Fibroblast of lung (primary cell): ENCODE results near the gene S100A5. TPM values are rescaled to one million over a fixed set of nuclear protein-coding genes. Genes with fewer than 3 reads are reported as not detected.

Source experiments
- DNase-seq, 2 donors: peaks; one replicate each; pipeline versions ENCODE4 v3.0.0 to v3.0.0-alpha.2; 2010; ENCODE audit warnings: low read depth in 2 of 2
- H2AFZ ChIP-seq: 2 replicates; pipeline ENCODE4 v1.5.1; 2012; ENCODE audit warnings: low read length, control low read depth, inconsistent platforms
- H3K27ac ChIP-seq: 2 replicates; pipeline ENCODE4 v1.5.1; 2011; ENCODE audit warnings: low read length, control low read depth; ENCODE audit not compliant: insufficient read depth
- H3K27me3 ChIP-seq: 2 replicates; pipeline ENCODE4 v1.5.1; 2011; ENCODE audit warnings: mild to moderate bottlenecking, low read length; ENCODE audit not compliant: control insufficient read depth, insufficient read depth
- H3K36me3 ChIP-seq: 2 replicates; pipeline ENCODE4 v1.5.1; 2011; ENCODE audit warnings: low read length; ENCODE audit not compliant: control insufficient read depth, insufficient read depth
- H3K4me1 ChIP-seq: 2 replicates; pipeline ENCODE4 v1.5.1; 2011; ENCODE audit warnings: low read length; ENCODE audit not compliant: control insufficient read depth, insufficient read depth; ENCODE audit errors: extremely low read depth
- H3K4me2 ChIP-seq: 2 replicates; pipeline ENCODE4 v1.5.1; 2011; ENCODE audit warnings: low read length, control low read depth; ENCODE audit not compliant: insufficient read depth; ENCODE audit errors: extremely low read depth
- H3K4me3 ChIP-seq, 4 experiments: fragments of 200-600 bp in 1 of 4; sonication (generic) in 1 of 4; replicated peaks in 1 of 4; 2 replicates each; pipeline ENCODE4 v1.5.1; 2011 to 2016; ENCODE audit warnings: low read length in 4 of 4, low read depth in 3 of 4, mild to moderate bottlenecking in 3 of 4, control low read depth in 2 of 4, inconsistent platforms in 1 of 4, mixed read lengths in 1 of 4; ENCODE audit not compliant: insufficient read depth in 1 of 4; ENCODE audit errors: control extremely low read depth in 1 of 4
- H3K79me2 ChIP-seq: 2 replicates; pipeline ENCODE4 v1.5.1; 2012; ENCODE audit warnings: mild to moderate bottlenecking, low read length, inconsistent platforms; ENCODE audit not compliant: control insufficient read depth, insufficient read depth
- H3K9ac ChIP-seq: 2 replicates; pipeline ENCODE4 v1.5.1; 2011; ENCODE audit warnings: mild to moderate bottlenecking, low read length, control low read depth; ENCODE audit not compliant: insufficient read depth
- H3K9me3 ChIP-seq: 2 replicates; pipeline ENCODE4 v1.5.1; 2012; ENCODE audit warnings: low read depth, low read length; ENCODE audit not compliant: control insufficient read depth, insufficient read depth
- H4K20me1 ChIP-seq: 2 replicates; pipeline ENCODE4 v1.5.1; 2011; ENCODE audit warnings: low read length; ENCODE audit not compliant: control insufficient read depth, insufficient read depth; ENCODE audit errors: extremely low read depth
- EZH2 ChIP-seq: IDR thresholded peaks from 2 replicates; pipeline ENCODE4 v1.5.1; 2012; ENCODE audit warnings: low read length, control low read depth, mild to moderate bottlenecking; ENCODE audit errors: missing control alignments
- polyA plus RNA-seq, 2 donors: library from polyadenylated mRNA; depleted of rRNA in 1 of 2; stranded (reverse) in 1 of 2; unstranded in 1 of 2; fragments of >200 nt; gene quantifications; 2 replicates each; pipeline ENCODE4 v1.2.1, GENCODE V29; 2011 to 2012; ENCODE audit warnings: missing spikeins in 1 of 2
- total RNA-seq: library from RNA; depleted of rRNA; stranded (reverse); fragments of >200 nt; gene quantifications from 2 replicates; pipeline ENCODE4 v1.2.1, GENCODE V29; 2014
- TF ChIP-seq, protein P1 (sequence below), 2 donors: IDR thresholded peaks in 1 of 2; conservative IDR thresholded peaks in 1 of 2; 1 replicate in 1 of 2; 2 replicates in 1 of 2; pipeline ENCODE4 v1.5.1; 2011 to 2012; ENCODE audit warnings: low read length in 2 of 2, control low read depth in 1 of 2, inconsistent platforms in 1 of 2, low read depth in 1 of 2, mild to moderate bottlenecking in 1 of 2

The S100A5 gene
- total and polyA plus RNA-seq, 2 donors (not counting 1 experiment from before 2014, with no cell fraction given): 0.20 TPM; not detected in 1

DNA sequence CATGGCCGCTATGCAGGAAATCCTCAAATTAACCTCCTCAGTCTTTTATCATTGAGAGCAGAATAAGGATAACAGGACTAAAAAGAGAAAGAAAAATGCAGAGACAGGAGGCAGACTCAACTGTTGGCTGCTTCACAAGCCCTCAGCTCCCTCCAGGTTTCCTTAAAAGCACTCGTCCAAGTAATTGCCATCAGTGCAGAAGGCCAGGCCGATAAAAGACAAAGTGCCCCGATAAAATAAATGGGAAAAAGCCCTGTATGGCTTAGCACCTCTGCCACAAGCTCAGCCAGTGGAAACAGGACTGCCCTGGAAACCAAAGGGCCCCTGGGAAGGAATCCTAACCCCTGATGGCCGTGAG is 13.1 kb downstream of the S100A5 start:
- Histone ChIP-seq H4K20me1 (no peaks in the 10 kb centered on the region), H3K36me3 (no peaks in the 10 kb centered on the region), H3K4me1 (peaks cover 3% of the 10 kb centered on the region), H3K9ac (no peak overlapping the region), H3K4me3 (no peak overlapping the region), H3K79me2 (no peaks in the 10 kb centered on the region), H3K4me2 (no peak overlapping the region), H3K27me3 (no peaks in the 10 kb centered on the region), H2AFZ (no peak overlapping the region), H3K27ac (no peak overlapping the region), H3K9me3 (no peaks in the 10 kb centered on the region)
- no peak for DNase-seq
- TF ChIP-seq EZH2: no peak
- TF ChIP-seq, protein P1, sequence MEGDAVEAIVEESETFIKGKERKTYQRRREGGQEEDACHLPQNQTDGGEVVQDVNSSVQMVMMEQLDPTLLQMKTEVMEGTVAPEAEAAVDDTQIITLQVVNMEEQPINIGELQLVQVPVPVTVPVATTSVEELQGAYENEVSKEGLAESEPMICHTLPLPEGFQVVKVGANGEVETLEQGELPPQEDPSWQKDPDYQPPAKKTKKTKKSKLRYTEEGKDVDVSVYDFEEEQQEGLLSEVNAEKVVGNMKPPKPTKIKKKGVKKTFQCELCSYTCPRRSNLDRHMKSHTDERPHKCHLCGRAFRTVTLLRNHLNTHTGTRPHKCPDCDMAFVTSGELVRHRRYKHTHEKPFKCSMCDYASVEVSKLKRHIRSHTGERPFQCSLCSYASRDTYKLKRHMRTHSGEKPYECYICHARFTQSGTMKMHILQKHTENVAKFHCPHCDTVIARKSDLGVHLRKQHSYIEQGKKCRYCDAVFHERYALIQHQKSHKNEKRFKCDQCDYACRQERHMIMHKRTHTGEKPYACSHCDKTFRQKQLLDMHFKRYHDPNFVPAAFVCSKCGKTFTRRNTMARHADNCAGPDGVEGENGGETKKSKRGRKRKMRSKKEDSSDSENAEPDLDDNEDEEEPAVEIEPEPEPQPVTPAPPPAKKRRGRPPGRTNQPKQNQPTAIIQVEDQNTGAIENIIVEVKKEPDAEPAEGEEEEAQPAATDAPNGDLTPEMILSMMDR (conservative IDR thresholded peaks at IDR 0.05 in 1 of 2, IDR thresholded peaks at IDR 0.05 in 1 of 2; ENCODE audit: low read depth in 1 of 2, low read length in 2 of 2): no peak

DNA sequence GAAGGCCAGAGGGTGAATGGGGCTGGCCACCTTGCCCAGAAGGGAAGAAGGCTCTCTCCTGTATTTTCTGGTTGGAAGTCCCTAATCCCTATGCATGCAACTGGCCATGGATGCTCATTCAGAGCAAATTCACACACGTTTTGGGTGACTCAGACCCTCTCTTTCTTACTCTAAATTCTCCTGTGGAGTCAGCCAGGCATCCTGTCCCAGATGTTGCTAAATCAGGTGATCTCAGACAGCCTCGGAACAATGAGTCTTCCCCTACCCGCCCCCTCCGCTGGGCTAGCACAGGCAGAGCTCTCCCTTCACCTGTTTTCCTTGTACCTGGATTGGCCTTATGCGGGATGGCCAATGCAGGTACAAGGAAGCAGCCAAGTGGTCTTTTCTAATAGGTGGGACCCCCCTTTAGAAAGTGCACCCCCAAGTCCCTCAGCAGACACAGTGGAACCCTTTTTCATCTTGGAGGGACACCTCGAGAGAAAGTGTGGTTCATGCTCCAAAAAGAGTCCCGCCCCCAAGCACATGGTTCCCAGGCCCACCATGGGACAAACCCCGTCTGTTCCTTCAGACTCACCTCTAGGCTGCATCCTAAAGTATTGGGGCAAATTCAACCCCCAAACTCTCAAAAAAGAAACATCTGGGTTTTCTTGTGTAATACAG is 13.6 kb downstream of the S100A5 start:
- Histone ChIP-seq H3K4me3 (no peak overlapping the region), H3K4me1 (peaks cover 2% of the 10 kb centered on the region), H3K9me3 (no peaks in the 10 kb centered on the region), H3K27ac (no peak overlapping the region), H3K36me3 (no peaks in the 10 kb centered on the region), H3K9ac (no peak overlapping the region), H3K27me3 (no peaks in the 10 kb centered on the region), H3K79me2 (no peaks in the 10 kb centered on the region), H4K20me1 (no peaks in the 10 kb centered on the region), H2AFZ (no peak overlapping the region), H3K4me2 (no peak overlapping the region)
- DNase-seq: peak in 1 of 2 donors; percentile 42
- TF ChIP-seq, protein P1 (conservative IDR thresholded peaks at IDR 0.05 in 1 of 2, IDR thresholded peaks at IDR 0.05 in 1 of 2; ENCODE audit: low read depth in 1 of 2, low read length in 2 of 2): no peak
- no peak for TF ChIP-seq EZH2

DNA sequence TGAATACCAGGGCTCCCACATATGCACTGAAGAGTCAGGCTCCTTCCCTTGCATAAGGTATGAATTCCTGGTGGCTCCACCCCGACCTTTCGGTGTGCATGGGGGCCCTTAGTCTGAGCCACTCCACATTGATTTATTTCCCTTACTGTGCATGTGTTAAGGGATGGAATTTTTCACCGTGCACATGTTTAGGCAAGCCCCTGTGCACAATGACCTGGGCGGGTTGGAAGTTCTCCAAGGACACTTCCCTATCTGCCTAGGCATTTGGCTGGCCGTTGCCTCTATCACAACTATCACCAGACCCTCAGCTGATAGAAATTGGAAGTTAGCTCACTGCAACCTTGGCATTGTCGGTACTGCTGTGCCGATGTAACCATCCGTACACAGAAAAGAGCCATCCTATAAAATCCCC is 14.6 kb downstream of the S100A5 start:
- TF ChIP-seq, protein P1 (conservative IDR thresholded peaks at IDR 0.05 in 1 of 2, IDR thresholded peaks at IDR 0.05 in 1 of 2; ENCODE audit: low read depth in 1 of 2, low read length in 2 of 2): no peak
- TF ChIP-seq EZH2: no peak
- DNase-seq: no peak
- no peaks in the 10 kb centered on the region for H3K36me3 ChIP-seq

More for the DNA sequence above, 14.6 kb downstream of the S100A5 start:
- no peak overlapping the region for H3K9ac ChIP-seq
- no peak overlapping the region for H3K27ac ChIP-seq
- no peaks in the 10 kb centered on the region for H3K79me2 ChIP-seq
- no peak overlapping the region for H3K4me3 ChIP-seq
- H3K27me3 ChIP-seq: no peaks in the 10 kb centered on the region
- no peaks in the 10 kb centered on the region for H4K20me1 ChIP-seq
- H2AFZ ChIP-seq: no peak overlapping the region
- peaks cover 2% of the 10 kb centered on the region for H3K4me1 ChIP-seq
- H3K9me3 ChIP-seq: no peaks in the 10 kb centered on the region
- no peak overlapping the region for H3K4me2 ChIP-seq
